Cardiac muscle cell (in vitro differentiated cells and primary cell): Measurements from ENCODE around the gene EXOC1. TPM values are rescaled to one million over a fixed set of nuclear protein-coding genes. Genes with fewer than 3 reads are reported as not detected.

Experiments used
- DNase-seq, 2 donors: peaks; one replicate each; pipeline versions ENCODE4 v3.0.0 to v3.0.0-alpha.2; 2010 to 2017; ENCODE audit warnings: low read depth in 1 of 2, low spot score in 1 of 2
- H3K27ac ChIP-seq: fragments of 200-600 bp; sonication (generic); 2 replicates; pipeline ENCODE4 v1.5.1; 2016
- H3K27me3 ChIP-seq: fragments of 200-600 bp; sonication (generic); 2 replicates; pipeline ENCODE4 v1.6.0; 2016; ENCODE audit warnings: control low read depth
- H3K36me3 ChIP-seq: fragments of 200-600 bp; sonication (generic); 2 replicates; pipeline ENCODE4 v1.5.1; 2016; ENCODE audit warnings: control low read depth
- H3K4me1 ChIP-seq: fragments of 200-600 bp; sonication (generic); 2 replicates; pipeline ENCODE4 v1.8.1; 2017; ENCODE audit warnings: low read depth, mild to moderate bottlenecking, mixed run types
- H3K4me3 ChIP-seq: fragments of 200-600 bp; sonication (generic); 2 replicates; pipeline ENCODE4 v1.5.1; 2016; ENCODE audit warnings: mild to moderate bottlenecking
- H3K9me3 ChIP-seq: fragments of 200-600 bp; sonication (generic); 2 replicates; pipeline ENCODE4 v1.5.1; 2017; ENCODE audit warnings: low read depth, mild to moderate bottlenecking, control low read depth
- CTCF ChIP-seq: IDR thresholded peaks from 2 replicates; pipeline ENCODE4 v1.5.1; 2012; ENCODE audit warnings: low read depth, mild to moderate bottlenecking, low read length
- polyA plus RNA-seq: library from polyadenylated mRNA; unstranded; fragments of >200 nt; fragmentation: Nextera tagmentation; extraction: Ambion mirVana; gene quantifications from 2 replicates; pipeline ENCODE4 v1.2.1, GENCODE V29; 2016
- total RNA-seq: library from RNA; depleted of rRNA; stranded (reverse); fragments of >200 nt; gene quantifications from 2 replicates; pipeline ENCODE4 v1.2.3, GENCODE V29; 2016

The EXOC1 gene
- total and polyA plus RNA-seq, 2 experiments from 2014 or later, result 17.9 to 27.6 TPM

GRCh38 chr4:55906323-55906722 lies 52.9 kb downstream of the EXOC1 start:
- Histone ChIP-seq H3K27ac (no peak overlapping the region), H3K36me3 (peaks cover 14% of the 10 kb centered on the region), H3K9me3 (no peaks in the 10 kb centered on the region), H3K27me3 (no peaks in the 10 kb centered on the region), H3K4me3 (no peak overlapping the region), H3K4me1 (no peaks in the 10 kb centered on the region)
- TF ChIP-seq CTCF, result no peak
- no peak for DNase-seq

GRCh38 chr4:55906989-55907388 lies 53.5 kb downstream of the EXOC1 start:
- Histone ChIP-seq H3K36me3 (peaks cover 13% of the 10 kb centered on the region), H3K27me3 (no peaks in the 10 kb centered on the region), H3K9me3 (no peaks in the 10 kb centered on the region), H3K4me1 (no peaks in the 10 kb centered on the region), H3K27ac (no peak overlapping the region), H3K4me3 (no peak overlapping the region)
- DNase-seq, result no peak
- no peak for TF ChIP-seq CTCF

GRCh38 chr4:55907469-55907868 lies 54.0 kb downstream of the EXOC1 start:
- no peak for DNase-seq
- Histone ChIP-seq H3K27me3 (no peaks in the 10 kb centered on the region), H3K9me3 (no peaks in the 10 kb centered on the region), H3K4me1 (no peaks in the 10 kb centered on the region), H3K27ac (no peak overlapping the region), H3K4me3 (no peak overlapping the region), H3K36me3 (peaks cover 8% of the 10 kb centered on the region)
- TF ChIP-seq CTCF, result no peak

- Histone ChIP-seq H3K27me3 (no peaks in the 10 kb centered on the region), H3K4me1 (no peaks in the 10 kb centered on the region), H3K9me3 (no peaks in the 10 kb centered on the region), H3K27ac (no peak overlapping the region), H3K36me3 (no peaks in the 10 kb centered on the region), H3K4me3 (no peak overlapping the region)
- TF ChIP-seq CTCF, result no peak
- peak in 1 of 2 donors; percentile 46 for DNase-seq
Observed at GRCh38 chr4:55910140-55910539, 56.7 kb downstream of the EXOC1 start.

- Histone ChIP-seq H3K9me3 (no peaks in the 10 kb centered on the region), H3K27ac (no peak overlapping the region), H3K27me3 (no peaks in the 10 kb centered on the region), H3K36me3 (no peaks in the 10 kb centered on the region), H3K4me1 (no peaks in the 10 kb centered on the region), H3K4me3 (no peak overlapping the region)
- DNase-seq, result no peak
- TF ChIP-seq CTCF, result no peak
Observed at GRCh38 chr4:55912249-55912648, 58.8 kb downstream of the EXOC1 start.

- TF ChIP-seq CTCF, result no peak
- H3K27me3 ChIP-seq, result no peaks in the 10 kb centered on the region
- peak in 1 of 2 donors; percentile 22 for DNase-seq
- no peaks in the 10 kb centered on the region for H3K36me3 ChIP-seq
- H3K27ac ChIP-seq, result no peak overlapping the region
- no peaks in the 10 kb centered on the region for H3K9me3 ChIP-seq
- H3K4me3 ChIP-seq, result no peak overlapping the region
- H3K4me1 ChIP-seq, result no peaks in the 10 kb centered on the region
Observed at GRCh38 chr4:55920571-55920970, 67.1 kb downstream of the EXOC1 start.
